Parathyroid adenoma (tissue), 2 donors: Measurements from ENCODE around the gene HRH3.

Experiments used
- H2AFZ ChIP-seq: fragments of 300-600 bp; sonication (generic); one replicate; pipeline ENCODE4 v1.7.0; 2017; ENCODE audit warnings: antibody characterized with exemption, mild to moderate bottlenecking
- H3K27ac ChIP-seq: fragments of 300-600 bp; sonication (generic); one replicate; pipeline ENCODE4 v1.7.0; 2017
- H3K27me3 ChIP-seq: fragments of 300-600 bp; sonication (generic); one replicate; pipeline ENCODE4 v1.7.0; 2017; ENCODE audit warnings: low read length; ENCODE audit not compliant: control insufficient read depth, insufficient read depth
- H3K36me3 ChIP-seq: fragments of 300-600 bp; sonication (generic); one replicate; pipeline ENCODE4 v1.7.0; 2017; ENCODE audit warnings: low read length; ENCODE audit not compliant: control insufficient read depth, insufficient read depth
- H3K4me1 ChIP-seq: fragments of 300-600 bp; sonication (generic); one replicate; pipeline ENCODE4 v1.7.0; 2017; ENCODE audit warnings: control low read depth
- H3K4me2 ChIP-seq: fragments of 300-600 bp; sonication (generic); one replicate; pipeline ENCODE4 v1.7.0; 2017; ENCODE audit warnings: low read length
- H3K4me3 ChIP-seq: fragments of 300-600 bp; sonication (generic); one replicate; pipeline ENCODE4 v1.7.0; 2017; ENCODE audit warnings: low read depth, low read length
- H3K79me2 ChIP-seq: fragments of 300-600 bp; sonication (generic); one replicate; pipeline ENCODE4 v1.7.0; 2017; ENCODE audit warnings: control low read depth
- H3K9ac ChIP-seq: fragments of 300-600 bp; sonication (generic); one replicate; pipeline ENCODE4 v1.7.0; 2017; ENCODE audit warnings: mild to moderate bottlenecking
- H3K9me3 ChIP-seq: fragments of 300-600 bp; sonication (generic); one replicate; pipeline ENCODE4 v1.7.0; 2017; ENCODE audit warnings: low read length; ENCODE audit not compliant: control insufficient read depth
- CTCF ChIP-seq: fragments of 300-600 bp; sonication (generic); IDR thresholded peaks from one replicate; pipeline ENCODE4 v1.7.0; 2017; ENCODE audit warnings: antibody characterized with exemption, mild to moderate bottlenecking
- donor health status: primary hyperparathyroidism.

The HRH3 gene

GRCh38 chr20:62259294-62259565, 39.2 kb upstream of the HRH3 start:
- Histone ChIP-seq H3K9ac (no peak overlapping the region), H3K4me3 (no peak overlapping the region), H2AFZ (no peak overlapping the region), H3K27me3 (no peaks in the 10 kb centered on the region), H3K4me1 (no peaks in the 10 kb centered on the region), H3K9me3 (no peaks in the 10 kb centered on the region), H3K36me3 (no peaks in the 10 kb centered on the region), H3K4me2 (no peak overlapping the region), H3K79me2 (peaks cover 76% of the 10 kb centered on the region), H3K27ac (no peak overlapping the region)
- TF ChIP-seq CTCF = no peak

- Histone ChIP-seq H3K4me1 (no peaks in the 10 kb centered on the region), H3K27ac (no peak overlapping the region), H3K36me3 (no peaks in the 10 kb centered on the region), H3K9me3 (no peaks in the 10 kb centered on the region), H2AFZ (no peak overlapping the region), H3K79me2 (peaks cover 80% of the 10 kb centered on the region), H3K27me3 (no peaks in the 10 kb centered on the region), H3K4me3 (no peak overlapping the region), H3K9ac (no peak overlapping the region), H3K4me2 (no peak overlapping the region)
- no peak for TF ChIP-seq CTCF
These were observed 38.6 kb upstream of the HRH3 start for GRCh38 chr20:62258499-62259293.

DNA sequence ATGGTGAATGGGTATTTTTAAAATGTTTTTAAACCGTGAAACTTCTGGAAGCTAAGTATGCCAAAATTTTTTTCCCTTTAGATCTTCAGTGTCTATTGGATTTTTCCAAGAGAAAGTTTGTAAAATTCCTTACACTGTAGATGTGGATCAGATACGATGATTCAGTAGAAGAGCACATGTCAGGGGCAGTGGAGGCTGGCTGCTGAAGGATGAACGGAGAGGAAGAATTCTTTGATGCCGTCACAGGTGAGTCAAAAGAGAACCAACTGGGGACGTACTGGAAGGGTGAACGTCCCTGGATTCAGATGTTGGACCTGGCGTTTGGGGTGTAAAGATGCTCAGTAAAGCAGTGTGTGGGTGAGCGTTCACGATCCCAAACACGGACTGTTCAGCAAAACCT, 35.9 kb upstream of the HRH3 start:
- no peak for TF ChIP-seq CTCF
- H3K27ac ChIP-seq = no peak overlapping the region
- H3K4me2 ChIP-seq = no peak overlapping the region
- H3K79me2 ChIP-seq = peaks cover 78% of the 10 kb centered on the region
- H3K36me3 ChIP-seq = no peaks in the 10 kb centered on the region
- H3K9ac ChIP-seq = no peak overlapping the region
- H3K4me3 ChIP-seq = no peak overlapping the region
- H2AFZ ChIP-seq = no peak overlapping the region
- H3K9me3 ChIP-seq = no peaks in the 10 kb centered on the region
- H3K27me3 ChIP-seq = no peaks in the 10 kb centered on the region
- H3K4me1 ChIP-seq = no peaks in the 10 kb centered on the region

GRCh38 chr20:62254021-62254724, 34.1 kb upstream of the HRH3 start:
- Histone ChIP-seq H3K27me3 (no peaks in the 10 kb centered on the region), H3K79me2 (peaks cover 72% of the 10 kb centered on the region), H3K4me1 (no peaks in the 10 kb centered on the region), H3K4me2 (no peak overlapping the region), H3K4me3 (no peak overlapping the region), H3K9me3 (no peaks in the 10 kb centered on the region), H3K36me3 (no peaks in the 10 kb centered on the region), H3K27ac (no peak overlapping the region), H2AFZ (no peak overlapping the region), H3K9ac (no peak overlapping the region)
- TF ChIP-seq CTCF = no peak

GRCh38 chr20:62253398-62253797, 33.3 kb upstream of the HRH3 start:
- H3K27me3 ChIP-seq = no peaks in the 10 kb centered on the region
- no peak overlapping the region for H3K9ac ChIP-seq
- H3K4me1 ChIP-seq = no peaks in the 10 kb centered on the region
- H3K4me3 ChIP-seq = no peak overlapping the region
- no peak overlapping the region for H3K4me2 ChIP-seq
- no peak overlapping the region for H3K27ac ChIP-seq
- H3K9me3 ChIP-seq = no peaks in the 10 kb centered on the region
- peaks cover 70% of the 10 kb centered on the region for H3K79me2 ChIP-seq
- H3K36me3 ChIP-seq = no peaks in the 10 kb centered on the region
- TF ChIP-seq CTCF = no peak
- no peak overlapping the region for H2AFZ ChIP-seq
